HG03575 (cell line): Measurements from ENCODE around the gene ANKRD40CL.
"Not testable (repeated sequence)": the region's sequence is repeated elsewhere in the genome, so short reads cannot be mapped to it uniquely, and the experiment has no call there.

ENCODE experiments used
- ATAC-seq: cut with Tn5 transposase; IDR thresholded peaks from one replicate; pipeline ENCODE4 v1.9.1; 2021; ENCODE audit not compliant: unreplicated experiment, insufficient number of reproducible peaks, low FRiP score; ENCODE audit errors: extremely low read depth

Gene ANKRD40CL, protein sequence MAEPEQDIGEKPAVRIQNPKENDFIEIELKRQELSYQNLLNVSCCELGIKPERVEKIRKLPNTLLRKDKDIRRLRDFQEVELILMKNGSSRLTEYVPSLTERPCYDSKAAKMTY

DNA sequence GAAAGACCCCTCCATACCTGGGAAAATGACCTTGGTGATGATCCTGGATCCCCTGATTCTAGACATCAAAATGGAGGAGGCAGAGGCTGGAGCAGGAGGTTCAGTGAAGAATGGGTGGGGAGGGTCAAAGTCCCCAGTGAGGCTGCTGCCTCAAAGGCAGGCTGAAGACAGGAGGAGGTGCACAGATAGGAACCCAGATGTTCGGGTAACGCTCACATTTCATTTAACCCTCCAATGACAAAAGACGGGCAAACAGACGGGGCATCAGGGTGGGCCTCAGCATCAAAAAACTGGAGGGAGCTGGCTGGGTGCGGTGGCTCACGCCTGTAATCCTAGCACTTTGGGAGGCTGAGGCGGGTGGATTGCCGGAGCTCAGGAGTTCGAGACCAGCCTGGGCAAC lies at the start of gene ANKRD40CL:
Gene ANKRD40CL (minus strand): TSS at position 73 of the 400 bp plus-strand sequence. CDS start 605 bp downstream, outside the sequence.
- ATAC-seq, result no peak

- no peak for ATAC-seq
Observed at GRCh38 chr17:50816271-50816670, 49.0 kb upstream of the ANKRD40CL start.

GRCh38 chr17:50815400-50815799 lies 48.1 kb upstream of the ANKRD40CL start:
- no peak for ATAC-seq

DNA sequence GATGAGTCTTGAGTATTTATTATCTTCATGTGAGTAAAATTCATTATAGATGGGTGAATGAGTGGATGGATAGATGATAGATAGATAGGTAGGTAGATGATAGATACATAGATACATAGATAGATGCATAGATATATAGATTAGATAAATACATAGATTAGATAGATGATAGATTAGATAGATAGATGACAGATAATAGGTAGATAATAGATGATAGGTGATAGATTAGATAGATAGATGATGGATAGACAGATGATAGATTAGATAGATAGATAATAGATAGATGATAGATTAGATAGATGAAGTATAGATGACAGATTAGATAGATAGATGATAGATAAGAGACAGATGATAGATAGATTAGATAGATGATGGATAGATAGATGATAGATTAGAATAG lies 46.3 kb upstream of the ANKRD40CL start:
- no peak for ATAC-seq

GRCh38 chr17:50808888-50809287 lies 41.6 kb upstream of the ANKRD40CL start:
- no peak for ATAC-seq

- ATAC-seq, result no peak
Observed at GRCh38 chr17:50808413-50808812, 41.1 kb upstream of the ANKRD40CL start.

- no peak for ATAC-seq
Observed at GRCh38 chr17:50807675-50808074, 40.4 kb upstream of the ANKRD40CL start.

DNA sequence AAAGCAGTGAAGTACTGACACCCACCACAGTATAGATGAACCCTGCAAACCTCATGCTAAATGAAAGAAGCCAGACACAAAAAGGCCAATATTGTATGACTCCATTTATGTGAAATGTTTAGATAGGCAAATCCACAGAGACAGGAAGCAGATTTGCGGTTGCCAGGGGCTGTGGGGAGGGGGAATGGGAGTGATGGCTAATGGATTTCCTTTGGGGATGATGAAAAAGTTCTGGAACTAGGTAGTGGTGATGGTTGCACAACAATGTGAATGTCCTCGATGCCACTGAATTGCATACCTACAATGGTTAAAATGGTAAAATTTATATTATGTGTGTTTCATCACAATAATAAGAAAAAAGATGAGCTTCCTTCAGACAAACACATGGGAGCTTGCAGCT lies 39.7 kb upstream of the ANKRD40CL start:
- ATAC-seq, result no peak

GRCh38 chr17:50806141-50806643 lies 38.9 kb upstream of the ANKRD40CL start:
- ATAC-seq, result no peak

- ATAC-seq, result no peak
Observed at GRCh38 chr17:50805486-50805885, 38.2 kb upstream of the ANKRD40CL start.

- ATAC-seq, result not testable (repeated sequence)
Observed at GRCh38 chr17:50804749-50805475, 37.6 kb upstream of the ANKRD40CL start.

DNA sequence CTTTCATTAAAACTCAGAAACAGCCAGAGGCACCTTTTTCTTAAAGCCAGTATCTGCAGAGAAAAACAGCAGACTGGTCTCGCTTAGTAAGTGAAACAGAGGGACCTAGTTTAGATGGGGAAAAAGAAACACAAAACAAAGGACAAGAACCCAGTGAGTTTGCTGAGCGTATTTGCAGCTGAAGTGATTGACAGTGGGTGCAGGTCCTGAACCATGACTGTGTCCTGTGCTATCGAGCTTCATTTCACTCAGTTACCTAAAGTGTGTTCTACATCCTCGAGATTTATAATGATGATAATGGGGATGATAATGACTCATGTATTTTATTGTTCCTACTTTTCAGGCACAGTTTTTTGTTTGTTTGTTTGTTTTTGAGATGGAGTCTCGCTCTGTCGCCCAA lies 36.4 kb upstream of the ANKRD40CL start:
- ATAC-seq, result no peak

DNA sequence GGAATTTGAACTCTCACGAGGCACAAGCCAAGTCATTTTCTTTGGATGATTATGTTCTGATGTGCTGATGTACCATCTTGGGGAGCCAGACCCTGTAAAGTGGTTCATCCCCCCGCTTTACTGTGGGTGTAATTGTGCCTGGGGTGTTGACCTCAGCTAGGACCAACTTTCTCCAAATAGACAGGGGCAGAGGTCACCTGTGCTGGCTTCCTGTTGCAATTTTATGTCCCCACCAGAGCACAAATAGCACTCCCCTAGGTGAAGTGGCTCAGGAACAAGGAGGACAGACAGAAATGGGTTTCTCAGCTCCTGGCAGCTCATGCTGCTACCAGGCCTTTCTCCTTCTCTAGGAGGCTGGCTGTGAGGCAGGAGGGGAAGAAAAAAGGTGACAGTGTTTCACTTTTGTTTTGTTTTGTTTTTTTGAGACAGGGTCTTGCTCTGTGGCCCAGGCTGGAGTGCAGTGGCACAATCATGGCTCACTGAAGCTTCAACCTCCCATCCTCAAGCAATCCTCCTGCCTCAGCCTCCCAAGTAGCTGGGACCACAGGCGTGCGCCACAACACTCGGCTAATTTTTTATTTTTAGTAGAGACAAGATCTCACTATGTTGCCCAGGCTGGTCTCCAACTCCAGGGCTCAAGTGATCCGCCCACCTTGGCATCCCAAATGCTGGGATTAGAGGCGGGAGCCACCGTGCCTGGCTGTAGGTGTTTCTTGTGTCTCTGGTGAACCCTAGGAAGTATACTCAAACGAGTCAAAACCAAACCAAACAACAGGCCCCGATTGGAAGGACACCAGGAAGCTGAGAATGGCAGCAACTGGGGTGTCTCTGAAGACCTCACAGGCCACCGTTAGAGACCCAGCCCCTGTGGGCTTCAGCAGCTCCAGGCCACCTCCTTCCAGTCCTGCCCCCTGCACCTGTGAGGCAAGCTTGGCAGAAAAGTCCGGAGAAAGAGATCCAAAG lies 35.6 kb upstream of the ANKRD40CL start:
- no peak for ATAC-seq

GRCh38 chr17:50800196-50800700 lies 32.9 kb upstream of the ANKRD40CL start:
- ATAC-seq, result no peak

GRCh38 chr17:50799582-50799981 lies 32.3 kb upstream of the ANKRD40CL start:
- no peak for ATAC-seq

GRCh38 chr17:50798424-50799288 lies 31.3 kb upstream of the ANKRD40CL start:
- no peak for ATAC-seq

GRCh38 chr17:50797135-50797810 lies 30.0 kb upstream of the ANKRD40CL start:
- ATAC-seq, result no peak

DNA sequence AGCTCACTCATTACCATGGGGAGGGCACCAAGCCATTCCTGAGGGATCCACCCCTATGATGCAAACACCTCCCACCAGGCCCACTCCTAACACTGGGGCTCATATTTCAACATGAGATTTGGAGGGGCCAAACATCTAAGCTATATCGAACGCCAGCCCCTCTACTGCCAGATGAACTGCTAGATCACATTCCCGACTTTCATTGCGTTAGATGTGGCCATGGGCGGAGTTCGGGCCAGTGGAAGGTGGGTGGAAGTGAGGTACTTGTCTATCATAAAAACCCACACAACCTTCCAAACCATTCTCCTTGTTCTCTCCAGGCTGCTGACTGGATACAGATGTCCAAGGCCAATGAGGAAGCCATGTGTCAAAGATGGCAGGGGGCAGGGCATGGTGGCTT lies 27.0 kb upstream of the ANKRD40CL start:
- no peak for ATAC-seq
